Measurements from ENCODE around the gene NECAB2. TPM values are rescaled to one million over a fixed set of nuclear protein-coding genes. Genes with fewer than 3 reads are reported as not detected.

Gene NECAB2
- total RNA-seq, 3 donors from 2014 or later: 1.5 TPM; not detected in 2

DNA sequence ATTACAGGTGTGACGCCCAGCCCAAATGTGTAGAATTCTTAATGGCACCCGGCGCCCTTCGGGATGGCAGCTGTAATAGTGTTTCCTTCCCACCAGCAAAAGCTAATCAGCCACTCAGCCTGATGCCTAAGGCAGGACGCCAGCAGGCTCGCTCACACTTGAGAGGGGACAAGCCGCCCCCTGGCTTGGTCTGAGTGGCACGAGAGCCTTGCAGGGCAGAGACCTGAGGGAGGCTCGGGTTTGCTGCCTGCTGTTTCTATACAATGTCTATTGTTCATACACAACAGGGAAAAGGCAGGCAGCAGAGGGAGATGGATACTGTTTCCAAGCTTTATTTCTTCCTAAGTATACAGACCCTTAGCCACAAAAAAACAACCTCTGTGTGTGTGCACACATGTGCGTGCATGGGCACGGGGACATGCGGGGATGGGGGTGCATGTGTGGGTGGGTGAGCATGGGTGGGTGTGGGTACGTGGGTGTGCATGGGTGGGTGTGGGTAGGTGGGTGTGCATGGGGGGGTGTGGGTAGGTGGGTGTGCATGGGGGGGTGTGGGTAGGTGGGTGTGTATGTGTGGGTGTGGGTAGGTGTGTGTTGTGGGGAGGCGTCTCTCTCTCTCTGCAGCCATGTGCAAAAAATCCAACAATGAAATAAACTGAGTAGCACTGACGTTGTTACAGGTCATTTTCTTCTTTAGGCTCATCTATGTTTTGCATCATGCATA is 64.6 kb downstream of the NECAB2 start:
- no peak for DNase-seq (ENCODE audit: low spot score in 2 of 2)
- no peak overlapping the region for H3K27ac ChIP-seq
- TF ChIP-seq POLR2A (IDR thresholded peaks at IDR 0.05) (no peak), POLR2AphosphoS5 (IDR thresholded peaks at IDR 0.05) (no peak)
- TF ChIP-seq, protein P1, sequence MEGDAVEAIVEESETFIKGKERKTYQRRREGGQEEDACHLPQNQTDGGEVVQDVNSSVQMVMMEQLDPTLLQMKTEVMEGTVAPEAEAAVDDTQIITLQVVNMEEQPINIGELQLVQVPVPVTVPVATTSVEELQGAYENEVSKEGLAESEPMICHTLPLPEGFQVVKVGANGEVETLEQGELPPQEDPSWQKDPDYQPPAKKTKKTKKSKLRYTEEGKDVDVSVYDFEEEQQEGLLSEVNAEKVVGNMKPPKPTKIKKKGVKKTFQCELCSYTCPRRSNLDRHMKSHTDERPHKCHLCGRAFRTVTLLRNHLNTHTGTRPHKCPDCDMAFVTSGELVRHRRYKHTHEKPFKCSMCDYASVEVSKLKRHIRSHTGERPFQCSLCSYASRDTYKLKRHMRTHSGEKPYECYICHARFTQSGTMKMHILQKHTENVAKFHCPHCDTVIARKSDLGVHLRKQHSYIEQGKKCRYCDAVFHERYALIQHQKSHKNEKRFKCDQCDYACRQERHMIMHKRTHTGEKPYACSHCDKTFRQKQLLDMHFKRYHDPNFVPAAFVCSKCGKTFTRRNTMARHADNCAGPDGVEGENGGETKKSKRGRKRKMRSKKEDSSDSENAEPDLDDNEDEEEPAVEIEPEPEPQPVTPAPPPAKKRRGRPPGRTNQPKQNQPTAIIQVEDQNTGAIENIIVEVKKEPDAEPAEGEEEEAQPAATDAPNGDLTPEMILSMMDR (IDR thresholded peaks at IDR 0.05): no peak
- no peaks in the 10 kb centered on the region for H3K36me3 ChIP-seq
- H3K9me3 ChIP-seq: peaks cover 0 to 3% of the 10 kb centered on the region in 2 donors
- intact Hi-C loops (cut with DNase I; ENCODE audit: low total_unique reads): no loop called here
- no peak overlapping the region for H3K4me3 ChIP-seq
- no peaks in the 10 kb centered on the region for H3K27me3 ChIP-seq
- no peaks in the 10 kb centered on the region for H3K4me1 ChIP-seq

DNA sequence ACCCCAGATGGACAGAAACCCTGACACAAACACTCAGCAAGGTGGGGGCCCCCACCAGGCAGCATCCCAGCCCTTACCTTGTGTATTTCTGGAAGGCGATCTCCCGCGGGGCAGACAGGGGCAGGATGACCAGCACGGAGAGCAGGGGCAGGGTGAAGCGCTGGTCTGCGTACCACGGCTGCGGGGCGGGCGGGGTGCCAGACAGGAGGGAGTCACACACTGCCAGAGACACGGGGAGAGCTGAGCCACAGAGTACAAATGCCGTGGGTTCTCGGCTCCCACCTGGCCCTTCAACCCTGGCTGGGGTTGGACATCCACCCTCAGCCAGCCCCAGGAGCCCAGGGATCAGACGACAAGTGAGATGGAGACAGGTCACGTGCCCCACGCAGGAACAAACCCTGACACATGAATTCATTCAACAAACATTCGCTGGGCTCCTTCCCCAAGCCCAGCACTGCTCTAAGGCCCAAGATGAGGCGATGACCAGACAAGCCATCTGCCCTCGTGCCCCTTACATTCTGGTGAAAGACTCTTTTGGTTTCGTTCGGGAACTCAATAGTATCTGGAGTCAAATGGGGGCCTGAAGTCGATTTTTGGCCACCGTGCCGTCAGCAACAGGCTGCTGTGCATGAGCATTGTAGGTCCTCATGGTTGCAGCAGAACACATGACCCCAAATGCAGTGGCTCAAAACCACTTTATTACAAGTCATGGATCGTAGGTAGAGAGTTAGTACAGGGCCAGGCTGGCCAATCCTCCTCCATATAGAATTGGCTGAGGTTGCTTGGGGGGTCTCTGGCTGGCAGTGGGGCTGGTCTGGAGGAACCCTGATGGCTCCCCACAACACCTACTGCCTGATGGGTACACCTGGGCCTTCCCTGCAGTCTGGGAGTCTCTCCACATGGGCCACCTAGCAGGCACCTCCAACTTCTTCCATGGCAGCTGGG is 65.5 kb downstream of the NECAB2 start:
- TF ChIP-seq POLR2AphosphoS5 (IDR thresholded peaks at IDR 0.05) (no peak), POLR2A (IDR thresholded peaks at IDR 0.05) (no peak)
- TF ChIP-seq, protein P1 (IDR thresholded peaks at IDR 0.05): no peak
- no peaks in the 10 kb centered on the region for H3K4me1 ChIP-seq
- DNase-seq (ENCODE audit: low spot score in 2 of 2): no peak
- no peaks in the 10 kb centered on the region for H3K36me3 ChIP-seq
- H3K9me3 ChIP-seq: peaks cover 0 to 3% of the 10 kb centered on the region in 2 donors
- no peak overlapping the region for H3K27ac ChIP-seq
- no peak overlapping the region for H3K4me3 ChIP-seq
- intact Hi-C loops (cut with DNase I; ENCODE audit: low total_unique reads): no loop called here
- H3K27me3 ChIP-seq: no peaks in the 10 kb centered on the region

DNA sequence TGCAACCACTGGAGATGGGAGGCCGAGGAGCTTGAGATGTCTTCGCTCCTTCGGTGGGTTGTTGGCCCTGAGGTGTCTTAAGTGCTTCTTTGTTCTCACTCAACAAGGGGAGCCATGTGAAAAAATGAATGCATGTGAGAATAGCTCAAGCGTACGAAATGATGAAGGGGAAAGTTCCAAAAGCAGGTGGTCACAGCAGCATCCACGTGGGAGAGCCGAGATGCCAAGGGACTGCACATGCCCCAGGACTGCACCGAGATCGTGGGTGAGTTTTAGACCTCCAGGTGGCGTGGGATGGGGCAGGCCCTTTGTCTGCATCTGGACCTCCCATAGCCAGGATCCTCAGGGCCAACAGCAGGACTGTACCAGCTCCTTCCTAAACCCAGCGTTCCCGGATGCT is 66.5 kb downstream of the NECAB2 start:
- H3K36me3 ChIP-seq: no peaks in the 10 kb centered on the region
- no peaks in the 10 kb centered on the region for H3K27me3 ChIP-seq
- H3K27ac ChIP-seq: no peak overlapping the region
- no peak for DNase-seq (ENCODE audit: low spot score in 2 of 2)
- H3K9me3 ChIP-seq: peaks cover 0 to 3% of the 10 kb centered on the region in 2 donors
- no peak for TF ChIP-seq POLR2AphosphoS5 (IDR thresholded peaks at IDR 0.05)
- TF ChIP-seq POLR2A (IDR thresholded peaks at IDR 0.05): no peak
- TF ChIP-seq, protein P1 (IDR thresholded peaks at IDR 0.05): no peak
- no peak overlapping the region for H3K4me3 ChIP-seq
- H3K4me1 ChIP-seq: no peaks in the 10 kb centered on the region
- intact Hi-C loops (cut with DNase I; ENCODE audit: low total_unique reads): no loop called here

DNA sequence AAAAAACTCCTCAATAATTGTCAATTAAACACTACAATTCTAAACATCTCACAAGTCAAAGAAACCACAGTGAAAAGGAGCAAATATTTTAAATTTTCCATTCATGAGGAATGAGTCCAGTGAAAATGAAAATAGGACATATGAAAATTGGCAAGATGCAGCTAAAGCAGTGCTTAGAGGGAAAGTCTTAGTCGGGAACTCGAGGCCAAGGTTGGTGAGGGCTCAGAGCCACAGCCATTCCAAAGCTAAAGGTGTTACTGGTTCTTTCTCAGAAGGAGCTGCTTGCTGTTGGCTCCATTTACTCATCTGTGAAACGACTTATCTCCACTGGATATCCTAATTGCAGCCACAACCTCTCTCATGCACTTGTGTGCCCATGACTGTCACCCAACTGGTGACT is 68.1 kb downstream of the NECAB2 start:
- H3K9me3 ChIP-seq: peaks cover 0 to 3% of the 10 kb centered on the region in 2 donors
- TF ChIP-seq, protein P1 (IDR thresholded peaks at IDR 0.05): no peak
- no peaks in the 10 kb centered on the region for H3K4me1 ChIP-seq
- no peaks in the 10 kb centered on the region for H3K36me3 ChIP-seq
- no peak overlapping the region for H3K27ac ChIP-seq
- no peak overlapping the region for H3K4me3 ChIP-seq
- H3K27me3 ChIP-seq: no peaks in the 10 kb centered on the region
- no peak for DNase-seq (ENCODE audit: low spot score in 2 of 2)
- intact Hi-C loops (cut with DNase I; ENCODE audit: low total_unique reads): no loop called here

DNA sequence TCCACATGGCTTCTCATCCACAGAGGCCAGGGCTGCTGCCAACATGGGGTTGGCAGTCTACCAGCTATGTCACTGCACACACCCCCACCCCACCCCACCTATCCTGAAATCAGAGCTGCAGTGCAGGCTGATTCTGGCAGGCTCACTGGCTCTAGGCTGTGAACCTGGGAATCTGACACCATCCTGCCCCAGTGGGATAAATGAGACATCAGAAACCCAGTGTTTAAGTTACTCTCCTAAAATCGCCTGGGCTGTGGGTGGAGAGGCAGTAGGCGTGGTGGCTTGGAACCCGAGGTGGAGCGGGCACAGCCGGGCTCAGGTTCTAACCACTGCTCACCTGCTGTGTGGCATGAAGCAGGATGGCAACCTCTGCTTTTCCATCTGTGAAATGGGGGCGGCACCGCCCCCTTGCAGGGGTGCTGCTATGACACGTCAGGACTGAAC is 69.0 kb downstream of the NECAB2 start:
- Histone ChIP-seq H3K9me3 (peaks cover 0 to 3% of the 10 kb centered on the region in 2 donors), H3K4me3 (no peak overlapping the region), H3K27ac (no peak overlapping the region), H3K27me3 (no peaks in the 10 kb centered on the region), H3K4me1 (no peaks in the 10 kb centered on the region), H3K36me3 (no peaks in the 10 kb centered on the region)
- intact Hi-C loops (cut with DNase I; ENCODE audit: low total_unique reads): no loop called here
- no peak for DNase-seq (ENCODE audit: low spot score in 2 of 2)
- no peak for TF ChIP-seq POLR2A (IDR thresholded peaks at IDR 0.05)
- no peak for TF ChIP-seq POLR2AphosphoS5 (IDR thresholded peaks at IDR 0.05)
- TF ChIP-seq, protein P1 (IDR thresholded peaks at IDR 0.05): no peak
